Right lobe of liver (tissue), 6 donors: ENCODE data around the gene CD300A. TPM values are rescaled to one million over a fixed set of nuclear protein-coding genes. Genes with fewer than 3 reads are reported as not detected.

Source experiments
- ATAC-seq, 4 donors: fragments of 200-7000 bp; cut with Tn5 transposase; one replicate each; pipeline ENCODE4 v1.9.1; 2020; ENCODE audit warnings: mild to moderate bottlenecking in 4 of 4, moderate library complexity in 4 of 4
- DNase-seq, 3 donors: peaks; one replicate each; pipeline ENCODE4 v3.0.0-alpha.2; 2020
- H3K27ac ChIP-seq, 3 donors: fragments of 200-600 bp; one replicate each; pipeline ENCODE4 v1.8.0; 2022
- H3K27me3 ChIP-seq, 2 donors: fragments of 200-600 bp; one replicate each; pipeline ENCODE4 v1.8.0; 2022
- H3K36me3 ChIP-seq, 4 donors: fragments of 200-600 bp; sonication (generic) in 1 of 4; one replicate each; pipeline versions ENCODE4 v1.5.1 to v1.8.0; 2017 to 2022; ENCODE audit warnings: control low read depth in 1 of 4
- H3K4me1 ChIP-seq, 4 donors: fragments of 200-600 bp; sonication (generic) in 1 of 4; one replicate each; pipeline versions ENCODE4 v1.5.1 to v1.8.0; 2017 to 2022; ENCODE audit warnings: control low read depth in 1 of 4
- H3K4me3 ChIP-seq, 3 donors: fragments of 200-600 bp; one replicate each; pipeline ENCODE4 v1.8.0; 2022
- H3K9me3 ChIP-seq, 4 donors: fragments of 200-600 bp; sonication (generic) in 1 of 4; one replicate each; pipeline versions ENCODE4 v1.5.1 to v1.8.0; 2017 to 2022; ENCODE audit warnings: control low read depth in 1 of 4
- POLR2A ChIP-seq: fragments of 450-650 bp; IDR thresholded peaks from one replicate; pipeline ENCODE4 v1.6.1; 2017; ENCODE audit warnings: antibody characterized with exemption, mild to moderate bottlenecking
- WGBS: methylation state at CpG from one replicate; pipeline ENCODE4 v1.1.6; 2018; ENCODE audit warnings: low coverage, low lambda C conversion rate; ENCODE audit not compliant: insufficient coverage; ENCODE audit errors: missing lambda C conversion rate; 5-methylcytosine and 5-hydroxymethylcytosine counted together
- intact Hi-C, 2 donors: fragments of 100-400 bp; cut with DNase I; formaldehyde crosslinking; loops; one replicate each; pipeline versions ENCODE4 v1.11.2 to v1.14.1; 2022
- total RNA-seq, 6 experiments: library from RNA; depleted of rRNA in 2 of 6; stranded (reverse); fragments of >200 nt in 2 of 6; fragmentation: NEBNext Ultra II Directional in 3 of 6; extraction: Animal tissue kit (Norgen Biotek cat#: 25700) in 3 of 6; gene quantifications; one replicate each; pipeline versions ENCODE4 v1.1.0 to v1.2.4, GENCODE V29; 2016 to 2023
- TF ChIP-seq, protein P1 (sequence below), 4 donors: fragments of 200-600 bp in 3 of 4; fragments of 450-650 bp in 1 of 4; IDR thresholded peaks; one replicate each; pipeline versions ENCODE4 v1.5.1 to v1.8.0; 2016 to 2022; ENCODE audit warnings: antibody characterized with exemption in 4 of 4, mild to moderate bottlenecking in 2 of 4
- donor health status: DM: no; HTN: yes; CAD: no.
- donor health status: DM: no; HTN: no; CAD: no.
- donor health status: DM: no; HTN: no; CAD: no.
- donor health status: DM: no; HTN: yes; CAD: no.
- donor health status: DM: no; HTN: yes; CAD: no.

CD300A gene
- total RNA-seq, 6 experiments from 2014 or later, result 4.8 to 16.6 (median 6.6) TPM

DNA sequence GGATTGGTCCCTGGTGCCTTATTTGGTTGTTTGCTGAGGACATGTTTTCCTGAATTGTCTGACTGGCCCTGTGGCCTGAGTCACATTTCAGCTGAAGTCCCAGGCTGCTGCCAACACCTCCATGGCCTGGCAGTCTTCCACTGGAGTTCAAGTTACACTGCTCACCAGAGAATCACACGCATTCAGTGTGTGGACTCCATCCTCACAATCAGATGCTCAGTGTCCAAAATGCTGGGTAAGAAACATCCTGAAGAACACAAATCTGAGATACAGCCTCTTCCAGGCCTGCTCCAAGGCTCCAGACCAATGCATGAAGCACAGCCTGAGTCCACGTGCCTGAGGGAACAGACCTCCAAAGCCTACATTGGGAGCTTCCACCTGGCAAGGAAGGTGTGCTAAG lies 45.6 kb downstream of the CD300A start:
- no peak for TF ChIP-seq POLR2A
- TF ChIP-seq, protein P1, sequence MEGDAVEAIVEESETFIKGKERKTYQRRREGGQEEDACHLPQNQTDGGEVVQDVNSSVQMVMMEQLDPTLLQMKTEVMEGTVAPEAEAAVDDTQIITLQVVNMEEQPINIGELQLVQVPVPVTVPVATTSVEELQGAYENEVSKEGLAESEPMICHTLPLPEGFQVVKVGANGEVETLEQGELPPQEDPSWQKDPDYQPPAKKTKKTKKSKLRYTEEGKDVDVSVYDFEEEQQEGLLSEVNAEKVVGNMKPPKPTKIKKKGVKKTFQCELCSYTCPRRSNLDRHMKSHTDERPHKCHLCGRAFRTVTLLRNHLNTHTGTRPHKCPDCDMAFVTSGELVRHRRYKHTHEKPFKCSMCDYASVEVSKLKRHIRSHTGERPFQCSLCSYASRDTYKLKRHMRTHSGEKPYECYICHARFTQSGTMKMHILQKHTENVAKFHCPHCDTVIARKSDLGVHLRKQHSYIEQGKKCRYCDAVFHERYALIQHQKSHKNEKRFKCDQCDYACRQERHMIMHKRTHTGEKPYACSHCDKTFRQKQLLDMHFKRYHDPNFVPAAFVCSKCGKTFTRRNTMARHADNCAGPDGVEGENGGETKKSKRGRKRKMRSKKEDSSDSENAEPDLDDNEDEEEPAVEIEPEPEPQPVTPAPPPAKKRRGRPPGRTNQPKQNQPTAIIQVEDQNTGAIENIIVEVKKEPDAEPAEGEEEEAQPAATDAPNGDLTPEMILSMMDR (IDR thresholded peaks at IDR 0.05), result no peak
- intact Hi-C loops, result no loop called here
- Histone ChIP-seq H3K36me3 (no peaks in the 10 kb centered on the region), H3K27me3 (no peaks in the 10 kb centered on the region), H3K4me3 (no peak overlapping the region), H3K9me3 (no peaks in the 10 kb centered on the region), H3K27ac (no peak overlapping the region), H3K4me1 (no peaks in the 10 kb centered on the region)
- DNase-seq, result no peak
- 70% methylated on average over 2 of the region's 2 CpGs for WGBS
- peak in 2 of 4 donors; percentile 21 to 31 for ATAC-seq

DNA sequence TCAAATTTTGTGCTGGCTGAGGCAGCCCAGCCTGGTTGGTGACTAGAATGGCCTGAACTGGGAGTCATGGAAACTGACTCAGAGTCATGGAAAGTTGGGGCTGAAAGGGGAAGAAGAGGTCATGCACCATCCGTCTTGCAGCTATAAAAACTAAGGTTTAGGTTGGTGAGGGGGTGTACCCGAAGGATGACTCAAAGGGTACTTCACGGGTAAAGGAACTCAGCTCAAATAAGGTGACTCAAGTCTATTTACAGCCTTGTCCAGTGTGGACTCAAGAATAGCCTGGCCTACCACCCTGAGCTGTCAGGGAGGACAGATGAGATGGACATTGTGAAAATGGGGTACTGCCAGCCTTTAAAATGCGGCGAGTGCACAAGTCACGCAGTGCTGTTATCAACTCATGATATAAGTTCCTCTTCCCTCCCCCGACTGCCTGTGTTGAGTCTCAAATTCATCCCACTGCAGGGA lies 46.2 kb downstream of the CD300A start:
- 59% methylated on average over 6 of the region's 7 CpGs for WGBS
- no peaks in the 10 kb centered on the region for H3K27me3 ChIP-seq
- TF ChIP-seq POLR2A, result no peak
- TF ChIP-seq, protein P1 (IDR thresholded peaks at IDR 0.05), result no peak
- DNase-seq, result no peak
- no peaks in the 10 kb centered on the region for H3K9me3 ChIP-seq
- H3K4me3 ChIP-seq, result no peak overlapping the region
- ATAC-seq, result peak in 3 of 4 donors; percentile 36 to 54 (median 41)
- intact Hi-C loops, result no loop called here
- H3K4me1 ChIP-seq, result no peaks in the 10 kb centered on the region
- no peaks in the 10 kb centered on the region for H3K36me3 ChIP-seq
- no peak overlapping the region for H3K27ac ChIP-seq

- H3K27ac ChIP-seq, result no peak overlapping the region
- intact Hi-C loops, result no loop called here
- no peak for DNase-seq
- peak in 2 of 4 donors; percentile 19 to 40 for ATAC-seq
- no peaks in the 10 kb centered on the region for H3K9me3 ChIP-seq
- no peaks in the 10 kb centered on the region for H3K27me3 ChIP-seq
- 60% methylated on average over 3 of the region's 3 CpGs for WGBS
- no peaks in the 10 kb centered on the region for H3K36me3 ChIP-seq
- no peaks in the 10 kb centered on the region for H3K4me1 ChIP-seq
- TF ChIP-seq, protein P1 (IDR thresholded peaks at IDR 0.05), result no peak
- no peak for TF ChIP-seq POLR2A
- no peak overlapping the region for H3K4me3 ChIP-seq
Measured at GRCh38 chr17:74513987-74514631, 47.7 kb downstream of the CD300A start.

- no peak overlapping the region for H3K4me3 ChIP-seq
- WGBS, result 97% methylated on average over 8 of the region's 10 CpGs
- ATAC-seq, result peak in 2 of 4 donors; percentile 9 to 39
Measured at GRCh38 chr17:74514632-74515334, 48.3 kb downstream of the CD300A start.

More at GRCh38 chr17:74514632-74515334, 48.3 kb downstream of the CD300A start:
- Histone ChIP-seq H3K9me3 (no peaks in the 10 kb centered on the region), H3K36me3 (no peaks in the 10 kb centered on the region), H3K27ac (no peak overlapping the region), H3K4me1 (no peaks in the 10 kb centered on the region), H3K27me3 (no peaks in the 10 kb centered on the region)
- no peak for DNase-seq
- no peak for TF ChIP-seq POLR2A
- TF ChIP-seq, protein P1 (IDR thresholded peaks at IDR 0.05), result no peak
- intact Hi-C loops, result no loop called here
